Panc1 (cell line): Measurements from ENCODE around the gene PPHLN1.

Experiments
- POLR2AphosphoS5 ChIP-seq: IDR thresholded peaks from 2 replicates; pipeline ENCODE4 v1.6.1; 2012; ENCODE audit warnings: mild to moderate bottlenecking, low read depth, low read length, moderate library complexity
- TF ChIP-seq, protein P1 (sequence below): fragments of 450-650 bp; IDR thresholded peaks from 2 replicates; pipeline ENCODE4 v1.5.1; 2017; ENCODE audit warnings: mild to moderate bottlenecking

DNA sequence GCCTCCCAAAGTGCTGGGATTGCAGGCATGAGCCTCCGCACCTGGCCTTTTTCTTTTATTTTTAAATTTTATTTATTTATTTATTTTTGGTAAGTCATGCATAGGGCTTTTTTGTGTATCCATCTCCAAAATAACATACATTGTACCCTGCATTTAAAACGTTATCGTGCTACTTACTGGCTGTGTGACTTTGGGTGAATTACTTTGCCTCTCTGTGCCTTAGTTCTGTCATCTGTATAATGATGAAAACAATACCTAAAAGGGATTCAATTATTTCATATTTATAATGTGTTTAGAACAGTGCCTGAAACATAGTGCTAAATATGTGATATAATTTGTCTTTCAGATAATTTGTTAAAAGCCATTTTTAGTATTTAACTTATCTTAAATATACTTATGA is 19.7 kb upstream of the PPHLN1 start:
- TF ChIP-seq, protein P1, sequence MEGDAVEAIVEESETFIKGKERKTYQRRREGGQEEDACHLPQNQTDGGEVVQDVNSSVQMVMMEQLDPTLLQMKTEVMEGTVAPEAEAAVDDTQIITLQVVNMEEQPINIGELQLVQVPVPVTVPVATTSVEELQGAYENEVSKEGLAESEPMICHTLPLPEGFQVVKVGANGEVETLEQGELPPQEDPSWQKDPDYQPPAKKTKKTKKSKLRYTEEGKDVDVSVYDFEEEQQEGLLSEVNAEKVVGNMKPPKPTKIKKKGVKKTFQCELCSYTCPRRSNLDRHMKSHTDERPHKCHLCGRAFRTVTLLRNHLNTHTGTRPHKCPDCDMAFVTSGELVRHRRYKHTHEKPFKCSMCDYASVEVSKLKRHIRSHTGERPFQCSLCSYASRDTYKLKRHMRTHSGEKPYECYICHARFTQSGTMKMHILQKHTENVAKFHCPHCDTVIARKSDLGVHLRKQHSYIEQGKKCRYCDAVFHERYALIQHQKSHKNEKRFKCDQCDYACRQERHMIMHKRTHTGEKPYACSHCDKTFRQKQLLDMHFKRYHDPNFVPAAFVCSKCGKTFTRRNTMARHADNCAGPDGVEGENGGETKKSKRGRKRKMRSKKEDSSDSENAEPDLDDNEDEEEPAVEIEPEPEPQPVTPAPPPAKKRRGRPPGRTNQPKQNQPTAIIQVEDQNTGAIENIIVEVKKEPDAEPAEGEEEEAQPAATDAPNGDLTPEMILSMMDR, result no peak
- TF ChIP-seq POLR2AphosphoS5, result no peak
